Activated B cell treated with CpG ODN at 0.5 μM for 24 hours (primary cell): ENCODE measurements around the gene IL6ST. TPM values are rescaled to one million over a fixed set of nuclear protein-coding genes. Genes with fewer than 3 reads are reported as not detected.
"Not testable (repeated sequence)": the region's sequence is repeated elsewhere in the genome, so short reads cannot be mapped to it uniquely, and the experiment has no call there.

Experiments
- ATAC-seq: fragments of 200-7000 bp; cut with Tn5 transposase; one replicate; pipeline ENCODE4 v1.10.0; 2021; ENCODE audit warnings: low read depth, mild to moderate bottlenecking, moderate library complexity
- CTCF ChIA-PET: fragments of 350-600 bp; sonication (Branson Sonifier 250); formaldehyde crosslinking; loops from one replicate; lab custom pipeline; 2021; ENCODE audit warnings: antibody characterized with exemption; lab: Charles Lee
- POLR2A ChIA-PET: fragments of 350-600 bp; sonication (Branson Sonifier 250); formaldehyde crosslinking; loops from one replicate; lab custom pipeline; 2021; ENCODE audit warnings: antibody characterized with exemption; lab: Charles Lee
- DNase-seq: peaks from one replicate; pipeline ENCODE4 v3.0.0; 2022
- H3K27ac Mint-ChIP-seq: one replicate; pipeline ENCODE4 v1.8.0; 2020; ENCODE audit warnings: mixed read lengths
- H3K27me3 Mint-ChIP-seq: one replicate; pipeline ENCODE4 v1.8.0; 2021; ENCODE audit warnings: mixed read lengths
- H3K36me3 Mint-ChIP-seq: one replicate; pipeline ENCODE4 v1.8.0; 2021; ENCODE audit warnings: low read depth, mixed read lengths
- H3K4me1 Mint-ChIP-seq: one replicate; pipeline ENCODE4 v1.8.0; 2021; ENCODE audit warnings: mixed read lengths
- H3K4me3 Mint-ChIP-seq: one replicate; pipeline ENCODE4 v1.8.0; 2020; ENCODE audit warnings: mild to moderate bottlenecking, mixed read lengths
- H3K9me3 Mint-ChIP-seq: one replicate; pipeline ENCODE4 v1.8.0; 2020; ENCODE audit warnings: mixed read lengths
- intact Hi-C: fragments of 100-400 bp; cut with micrococcal nuclease; formaldehyde crosslinking; loops from one replicate; pipeline ENCODE4 v1.15.1; 2024
- total RNA-seq: library from RNA; stranded (reverse); gene quantifications from 2 replicates; pipeline ENCODE4 v1.2.3, GENCODE V29; 2022
- TF ChIP-seq, protein P1 (sequence below): fragments of 200-600 bp; IDR thresholded peaks from one replicate; pipeline ENCODE4 v1.8.0; 2022; ENCODE audit warnings: antibody characterized with exemption, mild to moderate bottlenecking

IL6ST gene
- total RNA-seq, 1 donor from 2014 or later: 48.3 TPM

GRCh38 chr5:56003679-56004078, 8.9 kb upstream of the IL6ST start:
- ChIA-PET POLR2A (interaction anchor here (0.7 kb wide), 1 partner anchor 169 kb away, joined by 3 read pairs; no protein-coding TSS in a partner anchor), CTCF (no interaction called here)
- Mint-ChIP-seq H3K27ac (no peak overlapping the region), H3K4me1 (peaks cover 13% of the 10 kb centered on the region), H3K4me3 (no peak overlapping the region), H3K36me3 (no peaks in the 10 kb centered on the region), H3K9me3 (peaks cover 2% of the 10 kb centered on the region), H3K27me3 (no peaks in the 10 kb centered on the region)
- no peak for DNase-seq
- intact Hi-C loops: no loop called here
- TF ChIP-seq, protein P1, sequence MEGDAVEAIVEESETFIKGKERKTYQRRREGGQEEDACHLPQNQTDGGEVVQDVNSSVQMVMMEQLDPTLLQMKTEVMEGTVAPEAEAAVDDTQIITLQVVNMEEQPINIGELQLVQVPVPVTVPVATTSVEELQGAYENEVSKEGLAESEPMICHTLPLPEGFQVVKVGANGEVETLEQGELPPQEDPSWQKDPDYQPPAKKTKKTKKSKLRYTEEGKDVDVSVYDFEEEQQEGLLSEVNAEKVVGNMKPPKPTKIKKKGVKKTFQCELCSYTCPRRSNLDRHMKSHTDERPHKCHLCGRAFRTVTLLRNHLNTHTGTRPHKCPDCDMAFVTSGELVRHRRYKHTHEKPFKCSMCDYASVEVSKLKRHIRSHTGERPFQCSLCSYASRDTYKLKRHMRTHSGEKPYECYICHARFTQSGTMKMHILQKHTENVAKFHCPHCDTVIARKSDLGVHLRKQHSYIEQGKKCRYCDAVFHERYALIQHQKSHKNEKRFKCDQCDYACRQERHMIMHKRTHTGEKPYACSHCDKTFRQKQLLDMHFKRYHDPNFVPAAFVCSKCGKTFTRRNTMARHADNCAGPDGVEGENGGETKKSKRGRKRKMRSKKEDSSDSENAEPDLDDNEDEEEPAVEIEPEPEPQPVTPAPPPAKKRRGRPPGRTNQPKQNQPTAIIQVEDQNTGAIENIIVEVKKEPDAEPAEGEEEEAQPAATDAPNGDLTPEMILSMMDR: no peak
- ATAC-seq: no peak

- DNase-seq (no peak), ATAC-seq (no peak)
- Mint-ChIP-seq H3K27me3 (peaks cover 2% of the 10 kb centered on the region), H3K27ac (no peak overlapping the region), H3K9me3 (peaks cover 2% of the 10 kb centered on the region), H3K36me3 (no peaks in the 10 kb centered on the region), H3K4me3 (no peak overlapping the region), H3K4me1 (peaks cover 13% of the 10 kb centered on the region)
- POLR2A ChIA-PET: no interaction called here
- TF ChIP-seq, protein P1: no peak
- intact Hi-C loops: no loop called here
- CTCF ChIA-PET: interaction anchor here (1.4 kb wide), 1 partner anchor 11 kb away, joined by 3 read pairs; no protein-coding TSS in a partner anchor
Measured at GRCh38 chr5:56003179-56003578, 8.4 kb upstream of the IL6ST start.

DNA sequence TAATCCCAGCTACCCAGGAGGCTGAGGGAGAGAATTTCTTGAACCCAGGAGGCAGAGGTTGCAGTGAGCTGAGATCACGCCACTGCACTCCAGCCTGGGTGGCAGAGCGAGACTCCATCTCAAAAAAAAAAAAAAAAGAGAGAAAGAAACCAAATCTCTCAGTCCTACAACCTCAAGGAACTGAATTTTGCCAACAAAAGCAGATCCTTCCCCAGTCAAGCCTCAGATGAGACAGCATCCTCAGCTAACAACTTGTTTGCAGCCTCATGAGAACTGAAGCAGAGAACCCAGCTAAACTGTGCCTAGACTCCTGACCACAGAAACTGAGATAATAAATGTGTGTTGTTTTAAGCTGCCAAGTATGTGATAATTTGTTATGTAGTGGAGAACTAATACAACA, 7.5 kb upstream of the IL6ST start:
- Mint-ChIP-seq H3K4me1 (peaks cover 13% of the 10 kb centered on the region), H3K27me3 (peaks cover 4% of the 10 kb centered on the region), H3K27ac (no peak overlapping the region), H3K9me3 (peaks cover 2% of the 10 kb centered on the region), H3K36me3 (no peaks in the 10 kb centered on the region), H3K4me3 (no peak overlapping the region)
- no peak for ATAC-seq
- DNase-seq: no peak
- ChIA-PET POLR2A (interaction anchor here (0.7 kb wide), 1 partner anchor 556 kb away, joined by 4 read pairs; no protein-coding TSS in a partner anchor), CTCF (interaction anchor here (0.6 to 1.4 kb wide), 2 partner anchors 10 to 678 kb away, joined by 3 read pairs; no protein-coding TSS in a partner anchor)
- TF ChIP-seq, protein P1: no peak
- intact Hi-C loops: no loop called here

GRCh38 chr5:56000221-56000620, 5.5 kb upstream of the IL6ST start:
- peaks cover 14% of the 10 kb centered on the region for H3K4me1 Mint-ChIP-seq
- ATAC-seq, POLR2A ChIA-PET, H3K27ac Mint-ChIP-seq, H3K27me3 Mint-ChIP-seq, DNase-seq, H3K36me3 Mint-ChIP-seq, H3K9me3 Mint-ChIP-seq, CTCF ChIA-PET, H3K4me3 Mint-ChIP-seq, intact Hi-C loops: not testable (repeated sequence)

- ChIA-PET CTCF (no interaction called here), POLR2A (no interaction called here)
- Mint-ChIP-seq H3K36me3 (peaks cover 9% of the 10 kb centered on the region), H3K27ac (no peak overlapping the region), H3K4me3 (no peak overlapping the region), H3K9me3 (peaks cover 2% of the 10 kb centered on the region), H3K27me3 (peaks cover 5% of the 10 kb centered on the region), H3K4me1 (peaks cover 14% of the 10 kb centered on the region)
- intact Hi-C loops: loop anchor here (5.0 kb wide), 3 partner anchors 73 to 838 kb away; no protein-coding TSS in a partner anchor
- ATAC-seq: no peak
- TF ChIP-seq, protein P1: no peak
- no peak for DNase-seq
Measured at GRCh38 chr5:55998966-55999365, 4.2 kb upstream of the IL6ST start.
